CD1c-positive myeloid dendritic cell (primary cell): ENCODE results near the gene CDC42BPG.

ENCODE experiments used
- DNase-seq: peaks from one replicate; pipeline ENCODE4 v3.0.0-alpha.2; 2016; ENCODE audit errors: extremely low spot score

CDC42BPG gene

GRCh38 chr11:64804346-64805210 is 39.9 kb downstream of the CDC42BPG start:
- DNase-seq, result no peak

- DNase-seq, result no peak
Measured at GRCh38 chr11:64803846-64804345, 40.6 kb downstream of the CDC42BPG start.

- DNase-seq, result peak; percentile 94
Measured at GRCh38 chr11:64803158-64803845, 41.2 kb downstream of the CDC42BPG start, which contains the start of gene MAP4K2. Gene MAP4K2, minus strand, starts transcription at chr11:64803214. Its CDS starts 65 bp downstream, at chr11:64803149.

- DNase-seq, result no peak
Measured at GRCh38 chr11:64802370-64803157, 41.9 kb downstream of the CDC42BPG start.

GRCh38 chr11:64801561-64802369 is 42.7 kb downstream of the CDC42BPG start:
- no peak for DNase-seq

GRCh38 chr11:64801158-64801464 is 43.3 kb downstream of the CDC42BPG start:
- DNase-seq, result no peak

GRCh38 chr11:64800303-64801157 is 43.9 kb downstream of the CDC42BPG start:
- no peak for DNase-seq

GRCh38 chr11:64799623-64800302 is 44.7 kb downstream of the CDC42BPG start:
- no peak for DNase-seq

GRCh38 chr11:64799256-64799622 is 45.2 kb downstream of the CDC42BPG start:
- no peak for DNase-seq

- DNase-seq, result no peak
Measured at GRCh38 chr11:64796757-64797541, 47.5 kb downstream of the CDC42BPG start.

- DNase-seq, result no peak
Measured at GRCh38 chr11:64796047-64796756, 48.3 kb downstream of the CDC42BPG start.

- DNase-seq, result no peak
Measured at GRCh38 chr11:64794526-64794925, 49.9 kb downstream of the CDC42BPG start.

- DNase-seq, result no peak
Measured at GRCh38 chr11:64793271-64794160, 50.9 kb downstream of the CDC42BPG start.

- no peak for DNase-seq
Measured at GRCh38 chr11:64792482-64792881, 52.0 kb downstream of the CDC42BPG start.

- DNase-seq, result no peak
Measured at GRCh38 chr11:64791781-64792291, 52.6 kb downstream of the CDC42BPG start.

- no peak for DNase-seq
Measured at GRCh38 chr11:64790205-64791095, 54.0 kb downstream of the CDC42BPG start.
